Right lobe of liver (tissue), 6 donors: ENCODE measurements around the gene PPARGC1A. TPM values are rescaled to one million over a fixed set of nuclear protein-coding genes. Genes with fewer than 3 reads are reported as not detected.
A peak's percentile ranks its signal among the peaks of the same experiment; 100 is the strongest.

Experiments
- ATAC-seq, 4 donors: fragments of 200-7000 bp; cut with Tn5 transposase; one replicate each; pipeline ENCODE4 v1.9.1; 2020; ENCODE audit warnings: mild to moderate bottlenecking in 4 of 4, moderate library complexity in 4 of 4
- DNase-seq, 3 donors: peaks; one replicate each; pipeline ENCODE4 v3.0.0-alpha.2; 2020
- H3K27ac ChIP-seq, 3 donors: fragments of 200-600 bp; one replicate each; pipeline ENCODE4 v1.8.0; 2022
- H3K27me3 ChIP-seq, 2 donors: fragments of 200-600 bp; one replicate each; pipeline ENCODE4 v1.8.0; 2022
- H3K36me3 ChIP-seq, 4 donors: fragments of 200-600 bp; sonication (generic) in 1 of 4; one replicate each; pipeline versions ENCODE4 v1.5.1 to v1.8.0; 2017 to 2022; ENCODE audit warnings: control low read depth in 1 of 4
- H3K4me1 ChIP-seq, 4 donors: fragments of 200-600 bp; sonication (generic) in 1 of 4; one replicate each; pipeline versions ENCODE4 v1.5.1 to v1.8.0; 2017 to 2022; ENCODE audit warnings: control low read depth in 1 of 4
- H3K4me3 ChIP-seq, 3 donors: fragments of 200-600 bp; one replicate each; pipeline ENCODE4 v1.8.0; 2022
- H3K9me3 ChIP-seq, 4 donors: fragments of 200-600 bp; sonication (generic) in 1 of 4; one replicate each; pipeline versions ENCODE4 v1.5.1 to v1.8.0; 2017 to 2022; ENCODE audit warnings: control low read depth in 1 of 4
- CTCF ChIP-seq, 4 donors: fragments of 200-600 bp in 3 of 4; fragments of 450-650 bp in 1 of 4; IDR thresholded peaks; one replicate each; pipeline versions ENCODE4 v1.5.1 to v1.8.0; 2016 to 2022; ENCODE audit warnings: antibody characterized with exemption in 4 of 4, mild to moderate bottlenecking in 2 of 4
- POLR2A ChIP-seq: fragments of 450-650 bp; IDR thresholded peaks from one replicate; pipeline ENCODE4 v1.6.1; 2017; ENCODE audit warnings: antibody characterized with exemption, mild to moderate bottlenecking
- WGBS: methylation state at CpG from one replicate; pipeline ENCODE4 v1.1.6; 2018; ENCODE audit warnings: low coverage, low lambda C conversion rate; ENCODE audit not compliant: insufficient coverage; ENCODE audit errors: missing lambda C conversion rate; 5-methylcytosine and 5-hydroxymethylcytosine counted together
- intact Hi-C, 2 donors: fragments of 100-400 bp; cut with DNase I; formaldehyde crosslinking; loops; one replicate each; pipeline versions ENCODE4 v1.11.2 to v1.14.1; 2022
- total RNA-seq, 6 experiments: library from RNA; depleted of rRNA in 2 of 6; stranded (reverse); fragments of >200 nt in 2 of 6; fragmentation: NEBNext Ultra II Directional in 3 of 6; extraction: Animal tissue kit (Norgen Biotek cat#: 25700) in 3 of 6; gene quantifications; one replicate each; pipeline versions ENCODE4 v1.1.0 to v1.2.4, GENCODE V29; 2016 to 2023
- donor health status: DM: no; HTN: yes; CAD: no.
- donor health status: DM: no; HTN: no; CAD: no.
- donor health status: DM: no; HTN: no; CAD: no.
- donor health status: DM: no; HTN: yes; CAD: no.
- donor health status: DM: no; HTN: yes; CAD: no.

PPARGC1A gene
- total RNA-seq, 6 experiments from 2014 or later: 13.8 to 61.0 (median 37.6) TPM

- Histone ChIP-seq H3K27me3 (no peaks in the 10 kb centered on the region), H3K4me3 (no peak overlapping the region), H3K4me1 (peaks cover 0 to 13% (median 0%) of the 10 kb centered on the region in 4 donors), H3K27ac (no peak overlapping the region), H3K36me3 (peaks cover 0 to 9% (median 3%) of the 10 kb centered on the region in 4 donors), H3K9me3 (no peaks in the 10 kb centered on the region)
- TF ChIP-seq CTCF (IDR thresholded peaks at IDR 0.05): no peak
- TF ChIP-seq POLR2A: no peak
- 66% methylated on average over 8 of the region's 8 CpGs for WGBS
- intact Hi-C loops: no loop called here
- DNase-seq (no peak), ATAC-seq (peak in 2 of 4 donors; percentile 11 to 25)
Observed at GRCh38 chr4:23835774-23836478, 53.9 kb downstream of the PPARGC1A start.

- Histone ChIP-seq H3K4me3 (no peak overlapping the region), H3K4me1 (peaks cover 0 to 4% (median 0%) of the 10 kb centered on the region in 4 donors), H3K27ac (no peak overlapping the region), H3K9me3 (no peaks in the 10 kb centered on the region), H3K27me3 (no peaks in the 10 kb centered on the region), H3K36me3 (peaks cover 0 to 38% (median 16%) of the 10 kb centered on the region in 4 donors)
- intact Hi-C loops: no loop called here
- no peak for DNase-seq
- ATAC-seq: no peak
- no peak for TF ChIP-seq CTCF (IDR thresholded peaks at IDR 0.05)
- no peak for TF ChIP-seq POLR2A
- WGBS: 89% methylated on average over 4 of the region's 4 CpGs
Observed at GRCh38 chr4:23828779-23829178, 61.1 kb downstream of the PPARGC1A start.

GRCh38 chr4:23828020-23828715 lies 61.7 kb downstream of the PPARGC1A start:
- no peak for DNase-seq
- H3K27ac ChIP-seq: no peak overlapping the region
- ATAC-seq: no peak
- TF ChIP-seq POLR2A (no peak), CTCF (IDR thresholded peaks at IDR 0.05) (no peak)
- 89% methylated on average over 9 of the region's 9 CpGs for WGBS
- no peaks in the 10 kb centered on the region for H3K27me3 ChIP-seq
- H3K4me1 ChIP-seq: peaks cover 0 to 2% (median 0%) of the 10 kb centered on the region in 4 donors
- H3K9me3 ChIP-seq: no peaks in the 10 kb centered on the region
- H3K4me3 ChIP-seq: no peak overlapping the region
- H3K36me3 ChIP-seq: peaks cover 0 to 38% (median 19%) of the 10 kb centered on the region in 4 donors
- intact Hi-C loops: no loop called here

- intact Hi-C loops: no loop called here
Observed at GRCh38 chr4:23822181-23822580, 67.7 kb downstream of the PPARGC1A start.

More at GRCh38 chr4:23822181-23822580, 67.7 kb downstream of the PPARGC1A start:
- Histone ChIP-seq H3K36me3 (peaks cover 0 to 14% (median 10%) of the 10 kb centered on the region in 4 donors), H3K4me3 (no peak overlapping the region), H3K4me1 (no peaks in the 10 kb centered on the region), H3K27ac (no peak overlapping the region), H3K27me3 (no peaks in the 10 kb centered on the region), H3K9me3 (no peaks in the 10 kb centered on the region)
- DNase-seq (no peak), ATAC-seq (no peak)
- TF ChIP-seq CTCF (IDR thresholded peaks at IDR 0.05) (no peak), POLR2A (no peak)
- no CpG with 5 or more reads among the region's 1 CpG for WGBS
